VCaP (cell line): ENCODE measurements around the gene CASZ1.

ENCODE experiments used
- H3K27ac ChIP-seq: fragments of 450-650 bp; 2 replicates; pipeline ENCODE4 v1.5.1; 2017
- CTCF ChIP-seq: fragments of 450-650 bp; conservative IDR thresholded peaks from 2 replicates; pipeline ENCODE4 v1.5.1; 2017; ENCODE audit warnings: mild to moderate bottlenecking, moderate library complexity

CASZ1 gene

DNA sequence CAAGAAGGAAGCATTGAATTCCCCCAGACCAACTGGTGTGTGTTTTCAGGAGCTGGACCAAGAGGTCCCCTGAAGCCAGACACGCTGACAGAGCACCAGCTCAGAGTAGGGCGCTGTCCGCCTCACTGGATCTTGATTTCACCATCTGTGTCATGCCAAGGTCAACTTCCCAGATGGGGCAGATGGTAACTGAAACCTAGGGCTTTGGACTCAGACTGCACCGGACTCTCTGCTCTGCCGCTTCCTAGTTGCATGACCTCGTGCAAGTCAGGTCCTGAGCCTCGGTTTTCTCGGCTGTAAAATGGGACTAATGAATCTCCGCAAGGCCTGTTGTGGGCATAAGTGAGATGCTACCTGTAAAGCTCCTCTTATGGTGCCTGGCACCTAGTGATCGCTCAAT, 17.9 kb upstream of the CASZ1 start:
- H3K27ac ChIP-seq = peak overlapping the region; percentile 76
- TF ChIP-seq CTCF = no peak

GRCh38 chr1:10813799-10814198, 17.4 kb upstream of the CASZ1 start:
- no peak for TF ChIP-seq CTCF

DNA sequence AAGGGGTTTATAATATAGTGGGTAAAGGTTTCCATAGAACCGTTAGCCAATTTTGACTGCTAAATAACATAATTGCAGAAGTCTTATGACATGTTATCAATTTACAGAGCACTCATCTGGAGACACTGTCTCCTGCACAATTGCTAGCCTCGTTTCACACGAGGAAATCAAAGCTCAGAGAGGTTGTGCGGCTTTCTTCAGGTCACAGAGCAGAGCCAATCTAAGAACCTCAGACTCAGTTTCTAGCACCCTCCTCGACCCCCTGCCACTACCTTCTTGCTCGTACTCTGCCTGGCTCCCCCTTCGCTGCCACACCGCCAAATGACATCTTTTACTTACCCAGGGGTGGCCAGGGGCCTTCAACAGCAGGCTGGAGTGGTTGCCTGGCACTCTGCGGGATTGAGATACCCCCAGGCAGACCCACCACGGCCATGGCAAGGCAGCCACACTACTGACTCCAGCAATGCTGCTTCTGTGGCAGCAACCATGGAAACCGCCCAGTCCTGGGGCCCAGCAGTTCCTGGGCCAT, 16.0 kb upstream of the CASZ1 start:
- H3K27ac ChIP-seq = no peak overlapping the region
- TF ChIP-seq CTCF = no peak

More at GRCh38 chr1:10813799-10814198, 17.4 kb upstream of the CASZ1 start:
- H3K27ac ChIP-seq = 0 out of 2 replicates have a peak overlapping the region, but pooled peaks have one; percentile 76

GRCh38 chr1:10808441-10808840, 12.0 kb upstream of the CASZ1 start:
- H3K27ac ChIP-seq = no peak overlapping the region
- TF ChIP-seq CTCF = no peak

GRCh38 chr1:10806966-10807365, 10.5 kb upstream of the CASZ1 start:
- no peak for TF ChIP-seq CTCF
- H3K27ac ChIP-seq = no peak overlapping the region

DNA sequence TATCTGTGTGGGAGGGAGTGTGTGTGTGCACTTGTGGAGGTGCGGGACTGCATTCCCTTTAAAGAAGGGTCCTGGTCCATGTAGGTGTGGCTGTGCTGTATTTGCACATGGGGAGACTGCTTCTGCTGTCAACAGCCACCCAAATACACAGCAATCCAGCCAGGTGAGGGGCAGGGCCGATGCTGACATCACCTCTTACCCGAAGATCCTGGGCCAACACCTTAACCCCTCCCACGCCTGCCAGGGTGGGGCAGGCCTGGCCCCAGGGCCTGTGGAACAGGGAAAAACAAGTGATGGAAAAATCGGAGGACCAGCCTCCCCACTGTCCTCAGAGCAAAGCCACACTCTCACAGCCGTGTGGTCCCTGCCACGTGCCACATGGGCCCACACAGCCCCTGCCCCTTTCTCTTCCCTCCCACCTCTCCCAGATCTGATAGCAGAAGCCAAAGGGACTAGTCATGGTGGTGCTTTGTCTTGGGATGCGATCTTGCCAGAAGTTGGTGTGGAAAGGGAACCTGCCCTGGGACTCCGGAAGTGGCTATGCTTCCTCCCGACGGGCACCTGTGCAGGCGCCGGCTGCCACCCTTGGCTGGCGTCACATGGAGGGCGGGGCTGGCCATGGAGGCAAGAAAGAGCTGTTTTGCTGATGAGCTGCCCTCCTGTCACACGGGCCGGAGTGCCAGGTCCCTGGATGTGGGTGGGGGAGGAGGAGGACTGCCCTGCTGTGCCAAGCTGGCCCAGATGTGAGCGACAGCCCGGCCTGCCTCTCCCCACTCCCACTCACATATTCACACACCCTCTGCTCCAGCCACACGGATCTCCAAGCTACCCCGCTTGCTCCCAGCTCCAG, 7.8 kb upstream of the CASZ1 start:
- H3K27ac ChIP-seq = peak overlapping the region; percentile 89
- TF ChIP-seq CTCF = no peak

- no peak for TF ChIP-seq CTCF
- peak overlapping the region; percentile 89 for H3K27ac ChIP-seq
Observed at GRCh38 chr1:10802944-10803715, 6.7 kb upstream of the CASZ1 start.
